Thyroid gland (tissue), 4 donors: ENCODE measurements around the gene DPEP1. TPM values are rescaled to one million over a fixed set of nuclear protein-coding genes. Genes with fewer than 3 reads are reported as not detected.
A peak's percentile ranks its signal among the peaks of the same experiment; 100 is the strongest.

Experiments
- DNase-seq, 2 donors: peaks; one replicate each; pipeline ENCODE4 v3.0.0-alpha.2; 2019
- H3K27ac ChIP-seq, 3 donors: fragments of 200-600 bp; sonication (generic); 1 replicate in 2 of 3; 2 replicates in 1 of 3; pipeline ENCODE4 v1.5.1; 2016 to 2019; ENCODE audit warnings: mild to moderate bottlenecking in 1 of 3, moderate library complexity in 1 of 3
- H3K27me3 ChIP-seq: fragments of 200-600 bp; sonication (generic); one replicate; pipeline ENCODE4 v1.5.1; 2019
- H3K36me3 ChIP-seq, 2 donors: fragments of 200-600 bp; sonication (generic); one replicate each; pipeline ENCODE4 v1.5.1; 2016 to 2019
- H3K4me1 ChIP-seq, 2 donors: fragments of 200-600 bp; sonication (generic); one replicate each; pipeline ENCODE4 v1.5.1; 2017 to 2019
- H3K4me3 ChIP-seq, 3 donors: fragments of 200-600 bp; sonication (generic); replicated peaks in 1 of 3; 1 replicate in 2 of 3; 2 replicates in 1 of 3; pipeline ENCODE4 v1.5.1; 2016; ENCODE audit warnings: mild to moderate bottlenecking in 1 of 3
- H3K9me3 ChIP-seq: fragments of 200-600 bp; sonication (generic); one replicate; pipeline ENCODE4 v1.5.1; 2017
- CTCF ChIP-seq, 6 experiments: fragments of 200-600 bp in 3 of 6; fragments of 450-650 bp in 3 of 6; sonication (generic) in 3 of 6; IDR thresholded peaks; one replicate each; pipeline ENCODE4 v1.5.1; 2016 to 2019; ENCODE audit warnings: antibody characterized with exemption in 6 of 6, mild to moderate bottlenecking in 2 of 6, inconsistent platforms in 1 of 6, moderate library complexity in 1 of 6
- POLR2A ChIP-seq, 2 donors: fragments of 450-650 bp; IDR thresholded peaks; one replicate each; pipeline ENCODE4 v1.6.1; 2017; ENCODE audit warnings: antibody characterized with exemption in 2 of 2, mild to moderate bottlenecking in 2 of 2, moderate library complexity in 1 of 2
- WGBS, 2 donors: methylation state at CpG; one replicate each; pipeline ENCODE4 v1.1.5; 2017; 5-methylcytosine and 5-hydroxymethylcytosine counted together
- intact Hi-C: fragments of 100-400 bp; cut with DNase I; formaldehyde crosslinking; loops from one replicate; pipeline ENCODE4 v1.15.1; 2023
- total RNA-seq, 4 donors: library from RNA; depleted of rRNA; stranded (reverse); fragments of >200 nt; gene quantifications; one replicate each; pipeline ENCODE4 v1.2.3, GENCODE V29; 2016

Gene DPEP1
- 1 to 10 TPM in 2 of 4 donors, under 1 TPM in 2; 0.29 to 5.0 (median 1.3) TPM for total RNA-seq

DNA sequence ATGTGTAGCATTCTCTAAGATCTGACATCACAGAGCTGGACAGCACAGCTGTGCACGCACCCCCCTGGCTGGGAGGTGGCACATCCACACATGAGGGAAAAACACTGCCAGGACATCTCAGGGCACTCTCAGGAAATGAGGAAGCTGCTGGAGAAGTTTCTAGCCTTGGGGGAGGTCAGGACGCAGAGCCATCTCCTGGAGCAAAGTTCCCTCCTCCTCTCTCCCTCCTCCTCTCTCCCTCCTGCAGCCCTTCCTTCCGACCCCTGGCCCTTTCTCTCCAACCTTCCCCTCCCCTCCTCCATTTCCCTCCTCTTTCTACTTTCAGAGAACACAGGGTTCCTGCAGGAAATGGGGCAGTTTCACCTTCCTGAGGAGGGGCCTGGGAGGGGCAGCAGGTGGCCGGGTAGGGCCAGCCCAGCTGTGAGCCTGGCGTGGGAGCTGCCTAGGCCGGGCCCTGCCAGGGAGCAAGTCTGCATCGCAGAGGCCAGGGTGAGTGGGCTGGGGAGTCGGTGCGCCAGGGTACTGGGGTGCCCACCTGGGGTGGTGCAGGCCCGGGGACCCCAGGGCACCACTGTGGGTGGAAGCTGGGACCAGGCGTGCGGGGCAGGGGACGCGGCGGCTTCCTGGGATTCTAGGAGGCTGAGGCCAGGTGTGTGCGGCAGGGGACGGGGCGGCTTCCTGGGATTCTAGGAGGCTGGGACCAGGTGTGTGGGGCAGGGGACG is at the start of gene DPEP1:
Gene DPEP1, plus strand, starts transcription at position 412 of the 723 bp plus-strand sequence. CDS start 16,769 bp downstream, outside the sequence.
- intact Hi-C loops: no loop called here
- TF ChIP-seq POLR2A (IDR thresholded peaks at IDR 0.05) (no peak), CTCF (IDR thresholded peaks at IDR 0.05) (no peak)
- Histone ChIP-seq H3K9me3 (no peaks in the 10 kb centered on the region), H3K27me3 (no peaks in the 10 kb centered on the region), H3K4me3 (no peak within 1 kb of the TSS), H3K27ac (no peak within 1 kb of the TSS), H3K36me3 (no peaks in the 10 kb centered on the region), H3K4me1 (peaks cover 0 to 2% of the 10 kb centered on the region in 2 donors)
- 79 to 81% methylated on average over 18 to 19 of the region's 19 CpGs for WGBS, 2 donors
- DNase-seq: no peak

GRCh38 chr16:89564476-89565255 is 48.8 kb upstream of the DPEP1 start:
- no peaks in the 10 kb centered on the region for H3K9me3 ChIP-seq
- no peaks in the 10 kb centered on the region for H3K27me3 ChIP-seq
- intact Hi-C loops: no loop called here
- peaks cover 22 to 34% of the 10 kb centered on the region in 2 donors for H3K4me1 ChIP-seq
- H3K27ac ChIP-seq: no peak overlapping the region
- H3K36me3 ChIP-seq: peaks cover 34 to 36% of the 10 kb centered on the region in 2 donors
- TF ChIP-seq CTCF (IDR thresholded peaks at IDR 0.05) (no peak), POLR2A (IDR thresholded peaks at IDR 0.05) (no peak)
- 80 to 85% methylated on average over 18 to 21 of the region's 22 CpGs for WGBS, 2 donors
- no peak overlapping the region for H3K4me3 ChIP-seq
- DNase-seq: no peak

DNA sequence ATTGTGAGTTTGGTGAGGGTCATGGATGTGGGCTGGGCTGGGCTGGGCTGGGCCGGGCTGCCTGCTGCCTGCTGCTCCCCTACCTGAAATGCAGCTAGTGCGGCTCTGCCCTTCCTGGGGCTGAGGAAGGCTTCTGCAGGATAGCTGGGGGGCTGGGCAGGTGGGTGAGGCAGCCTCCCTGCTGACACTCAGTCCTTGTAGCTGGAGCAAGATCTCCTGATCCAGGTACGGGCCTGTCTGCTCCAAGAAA is 48.3 kb upstream of the DPEP1 start:
- Histone ChIP-seq H3K9me3 (no peaks in the 10 kb centered on the region), H3K4me1 (peaks cover 22 to 32% of the 10 kb centered on the region in 2 donors), H3K4me3 (no peak overlapping the region), H3K36me3 (peaks cover 34 to 36% of the 10 kb centered on the region in 2 donors), H3K27ac (no peak overlapping the region), H3K27me3 (no peaks in the 10 kb centered on the region)
- no peak for DNase-seq
- TF ChIP-seq CTCF (IDR thresholded peaks at IDR 0.05) (no peak), POLR2A (IDR thresholded peaks at IDR 0.05) (no peak)
- intact Hi-C loops: no loop called here
- WGBS, 2 donors: 61% methylated on average over 2 of the region's 3 CpGs; no CpG with 5 or more reads in 1 of the 2 donors

GRCh38 chr16:89565506-89566372 is 47.7 kb upstream of the DPEP1 start:
- Histone ChIP-seq H3K27ac (no peak overlapping the region), H3K9me3 (no peaks in the 10 kb centered on the region), H3K4me1 (peaks cover 22 to 32% of the 10 kb centered on the region in 2 donors), H3K36me3 (peaks cover 34 to 36% of the 10 kb centered on the region in 2 donors), H3K27me3 (no peaks in the 10 kb centered on the region), H3K4me3 (no peak overlapping the region)
- TF ChIP-seq CTCF (IDR thresholded peaks at IDR 0.05): peak in 3 of 6 experiments; percentile 31 to 44 (median 42)
- no peak for TF ChIP-seq POLR2A (IDR thresholded peaks at IDR 0.05)
- intact Hi-C loops: no loop called here
- 4 to 16% methylated on average over 22 to 33 of the region's 46 CpGs for WGBS, 2 donors
- DNase-seq: peak; percentile 46 to 66
